PFSK-1 (cell line): ENCODE results near the gene CD28.

Source experiments
- FOXP2 ChIP-seq: optimal IDR thresholded peaks from 2 replicates; pipeline ENCODE3; 2011; ENCODE audit warnings: borderline replicate concordance, control low read depth, inconsistent platforms; ENCODE audit not compliant: insufficient read depth; ENCODE audit errors: extremely low read length, extremely low read depth
- POLR2AphosphoS5 ChIP-seq: IDR thresholded peaks from 2 replicates; pipeline ENCODE4 v1.6.1; 2012; ENCODE audit warnings: low read depth, mild to moderate bottlenecking, control low read depth, low read length, moderate library complexity
- SIN3A ChIP-seq: IDR thresholded peaks from 2 replicates; pipeline ENCODE4 v1.6.1; 2012; ENCODE audit warnings: mild to moderate bottlenecking, low read length, moderate library complexity, borderline replicate concordance; ENCODE audit not compliant: insufficient read depth
- TAF1 ChIP-seq: IDR thresholded peaks from 2 replicates; pipeline ENCODE4 v1.6.1; 2012; ENCODE audit warnings: low read length, control low read depth, borderline replicate concordance; ENCODE audit not compliant: insufficient read depth
- TF ChIP-seq, protein P1 (sequence below), 2 experiments: IDR thresholded peaks; 2 replicates each; pipeline versions ENCODE4 v1.6.1 to v1.8.0; 2011 to 2012; ENCODE audit warnings: low read depth in 2 of 2, low read length in 2 of 2, control low read depth in 1 of 2, inconsistent platforms in 1 of 2, mild to moderate bottlenecking in 1 of 2, moderate library complexity in 1 of 2; ENCODE audit not compliant: insufficient read depth in 1 of 2

The CD28 gene

DNA sequence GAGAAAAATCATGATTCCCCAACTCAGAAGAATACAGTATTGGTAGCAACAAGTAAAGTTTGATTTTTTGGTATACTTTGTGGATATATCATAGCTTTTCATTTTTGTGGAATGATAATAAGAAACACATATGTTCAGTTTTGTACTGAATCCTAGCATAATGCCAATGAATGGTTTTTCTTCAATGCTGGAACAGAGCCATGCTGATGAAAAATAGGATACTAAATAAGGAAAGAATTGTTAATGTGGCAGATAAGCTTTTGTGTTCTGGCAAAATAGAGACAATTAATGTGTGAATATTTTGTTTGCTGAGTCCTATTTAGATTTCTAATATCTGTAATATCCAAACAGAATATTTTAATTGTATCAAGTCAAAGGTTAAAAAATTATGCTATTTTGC, 21.9 kb downstream of the CD28 start:
- TF ChIP-seq SIN3A (no peak), FOXP2 (no peak), POLR2AphosphoS5 (no peak), TAF1 (no peak)
- TF ChIP-seq, protein P1, sequence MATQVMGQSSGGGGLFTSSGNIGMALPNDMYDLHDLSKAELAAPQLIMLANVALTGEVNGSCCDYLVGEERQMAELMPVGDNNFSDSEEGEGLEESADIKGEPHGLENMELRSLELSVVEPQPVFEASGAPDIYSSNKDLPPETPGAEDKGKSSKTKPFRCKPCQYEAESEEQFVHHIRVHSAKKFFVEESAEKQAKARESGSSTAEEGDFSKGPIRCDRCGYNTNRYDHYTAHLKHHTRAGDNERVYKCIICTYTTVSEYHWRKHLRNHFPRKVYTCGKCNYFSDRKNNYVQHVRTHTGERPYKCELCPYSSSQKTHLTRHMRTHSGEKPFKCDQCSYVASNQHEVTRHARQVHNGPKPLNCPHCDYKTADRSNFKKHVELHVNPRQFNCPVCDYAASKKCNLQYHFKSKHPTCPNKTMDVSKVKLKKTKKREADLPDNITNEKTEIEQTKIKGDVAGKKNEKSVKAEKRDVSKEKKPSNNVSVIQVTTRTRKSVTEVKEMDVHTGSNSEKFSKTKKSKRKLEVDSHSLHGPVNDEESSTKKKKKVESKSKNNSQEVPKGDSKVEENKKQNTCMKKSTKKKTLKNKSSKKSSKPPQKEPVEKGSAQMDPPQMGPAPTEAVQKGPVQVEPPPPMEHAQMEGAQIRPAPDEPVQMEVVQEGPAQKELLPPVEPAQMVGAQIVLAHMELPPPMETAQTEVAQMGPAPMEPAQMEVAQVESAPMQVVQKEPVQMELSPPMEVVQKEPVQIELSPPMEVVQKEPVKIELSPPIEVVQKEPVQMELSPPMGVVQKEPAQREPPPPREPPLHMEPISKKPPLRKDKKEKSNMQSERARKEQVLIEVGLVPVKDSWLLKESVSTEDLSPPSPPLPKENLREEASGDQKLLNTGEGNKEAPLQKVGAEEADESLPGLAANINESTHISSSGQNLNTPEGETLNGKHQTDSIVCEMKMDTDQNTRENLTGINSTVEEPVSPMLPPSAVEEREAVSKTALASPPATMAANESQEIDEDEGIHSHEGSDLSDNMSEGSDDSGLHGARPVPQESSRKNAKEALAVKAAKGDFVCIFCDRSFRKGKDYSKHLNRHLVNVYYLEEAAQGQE (IDR thresholded peaks at IDR 0.05; ENCODE audit: insufficient read depth in 1 of 2, low read depth in 2 of 2, low read length in 2 of 2) = no peak

DNA sequence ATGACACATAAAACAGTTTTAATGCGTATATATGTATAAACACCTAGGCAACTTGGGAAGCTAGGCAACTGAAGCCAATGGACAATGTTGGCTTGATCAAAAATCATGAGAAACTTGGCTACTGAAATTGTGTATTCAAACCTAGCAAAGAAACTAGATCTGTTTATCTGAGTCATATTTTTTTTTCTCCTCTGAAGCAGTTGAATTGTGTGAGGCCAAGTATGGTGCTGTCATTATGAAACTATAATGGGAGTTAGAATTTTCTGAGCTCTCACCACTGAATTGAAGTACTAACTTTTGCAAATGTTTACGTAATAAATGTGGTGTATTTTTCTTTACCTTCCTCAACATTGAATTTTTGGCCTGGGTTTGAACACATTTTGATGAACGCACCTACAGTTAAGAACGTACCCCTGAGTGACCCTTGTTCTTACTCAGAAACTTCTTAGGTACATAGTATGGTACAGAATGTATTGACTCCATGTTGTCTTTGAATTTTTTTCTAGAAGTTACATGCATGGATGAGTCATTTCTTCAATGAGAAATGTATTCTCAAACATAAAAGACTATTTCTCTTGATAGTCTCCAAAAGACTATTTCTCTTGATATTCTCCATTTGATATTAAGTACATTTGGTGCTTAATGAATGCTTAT, 23.8 kb downstream of the CD28 start:
- TF ChIP-seq SIN3A (no peak), POLR2AphosphoS5 (no peak), TAF1 (no peak), FOXP2 (no peak)
- TF ChIP-seq, protein P1 (IDR thresholded peaks at IDR 0.05; ENCODE audit: insufficient read depth in 1 of 2, low read depth in 2 of 2, low read length in 2 of 2) = no peak

DNA sequence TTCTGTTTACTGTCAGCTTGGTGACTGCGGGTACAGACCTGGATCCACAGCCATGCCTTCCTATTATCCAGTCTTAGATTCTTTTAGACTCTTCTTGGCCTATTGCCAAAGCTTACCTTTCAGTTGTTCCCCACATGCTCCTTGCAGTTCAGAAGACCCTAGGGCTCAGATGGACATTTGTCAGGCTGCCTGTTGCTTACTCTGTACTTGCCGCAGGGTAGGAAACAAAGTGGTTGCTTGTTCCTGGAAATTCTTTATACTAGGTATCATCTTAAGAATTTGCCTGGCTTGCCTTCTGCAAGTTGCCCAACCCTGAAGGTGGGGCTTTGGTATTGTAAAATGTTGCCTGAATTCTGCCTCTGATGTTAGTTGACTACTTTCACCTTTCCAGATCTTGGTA, 24.4 kb downstream of the CD28 start:
- TF ChIP-seq FOXP2 (no peak), SIN3A (no peak), POLR2AphosphoS5 (no peak), TAF1 (no peak)

DNA sequence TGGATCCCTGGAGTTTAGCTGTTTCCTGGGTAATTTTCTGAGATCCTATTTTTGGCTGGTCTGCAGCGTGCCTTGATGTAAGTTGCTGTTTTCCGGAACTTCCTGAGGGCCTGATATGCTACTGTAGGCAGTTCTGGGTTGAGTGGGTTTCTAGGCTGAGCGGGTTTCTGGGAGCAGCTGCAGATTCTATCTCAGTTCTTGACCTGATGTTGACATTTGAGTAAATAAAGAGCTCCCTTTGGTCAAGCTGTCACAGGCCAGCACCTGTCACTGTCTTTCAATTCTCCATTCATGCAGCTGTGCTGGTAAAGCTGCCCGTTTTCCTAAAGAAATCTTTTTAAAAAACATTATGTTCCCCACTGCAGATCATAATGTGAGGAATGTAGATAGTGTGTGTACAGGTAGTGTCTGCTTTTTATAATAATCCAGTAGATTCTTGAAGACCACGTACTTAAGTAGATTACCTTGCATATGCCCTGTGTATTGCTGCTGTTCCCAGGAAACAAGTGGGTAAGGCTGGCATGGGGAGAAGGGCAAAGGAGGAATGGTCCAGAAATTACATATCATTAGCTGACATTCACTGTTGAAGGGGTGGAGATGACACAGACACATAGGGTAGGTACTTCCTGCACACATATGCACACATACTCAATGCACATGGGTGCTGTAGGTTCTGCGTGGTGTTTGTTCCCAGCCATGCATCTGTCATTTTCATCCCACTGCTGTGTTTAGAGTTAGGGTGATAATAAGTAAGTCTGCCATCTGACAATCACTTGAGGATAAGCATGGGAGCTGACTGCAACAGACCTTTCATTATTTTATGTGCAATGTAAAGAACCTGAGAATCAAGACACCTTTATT, 25.9 kb downstream of the CD28 start:
- TF ChIP-seq SIN3A (no peak), POLR2AphosphoS5 (no peak), TAF1 (no peak), FOXP2 (no peak)
- TF ChIP-seq, protein P1 (IDR thresholded peaks at IDR 0.05; ENCODE audit: insufficient read depth in 1 of 2, low read depth in 2 of 2, low read length in 2 of 2) = no peak

DNA sequence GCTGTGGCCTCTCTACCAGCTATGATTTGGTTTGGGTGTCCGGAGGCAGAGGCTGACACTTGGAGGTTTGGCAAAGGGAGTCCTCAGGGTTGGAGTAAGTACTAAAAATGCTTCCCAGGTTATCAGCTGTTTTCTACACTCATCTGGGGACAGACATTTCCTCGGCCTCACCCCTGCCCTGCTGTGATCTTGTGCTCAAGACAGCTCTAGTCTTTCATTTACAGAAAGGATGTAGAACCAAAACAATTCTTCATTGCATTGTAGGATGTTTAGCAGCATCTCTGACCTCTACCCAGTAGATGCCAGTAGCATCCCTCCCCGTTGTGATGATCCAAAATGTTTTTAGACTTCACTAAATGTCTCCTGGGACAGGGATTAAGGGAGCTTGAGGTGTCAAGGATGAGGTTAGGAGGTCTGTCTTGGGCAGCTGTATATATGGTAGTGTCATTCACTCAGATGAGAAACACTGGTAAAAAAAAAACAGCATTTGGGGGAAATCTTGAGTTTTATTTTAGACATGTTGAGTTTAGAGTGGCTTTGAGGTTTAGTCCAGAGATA, 26.6 kb downstream of the CD28 start:
- TF ChIP-seq, protein P1 (IDR thresholded peaks at IDR 0.05; ENCODE audit: insufficient read depth in 1 of 2, low read depth in 2 of 2, low read length in 2 of 2) = no peak
- TF ChIP-seq TAF1 (no peak), FOXP2 (no peak), SIN3A (no peak), POLR2AphosphoS5 (no peak)
